Measurements from ENCODE around the gene PON2. TPM values are rescaled to one million over a fixed set of nuclear protein-coding genes. Genes with fewer than 3 reads are reported as not detected.

The PON2 gene
- total and polyA plus RNA-seq, 2 of the 13 experiments (the other 11 are each of a cell fraction or from before 2014, with no cell fraction given), result 202 to 217 TPM

DNA sequence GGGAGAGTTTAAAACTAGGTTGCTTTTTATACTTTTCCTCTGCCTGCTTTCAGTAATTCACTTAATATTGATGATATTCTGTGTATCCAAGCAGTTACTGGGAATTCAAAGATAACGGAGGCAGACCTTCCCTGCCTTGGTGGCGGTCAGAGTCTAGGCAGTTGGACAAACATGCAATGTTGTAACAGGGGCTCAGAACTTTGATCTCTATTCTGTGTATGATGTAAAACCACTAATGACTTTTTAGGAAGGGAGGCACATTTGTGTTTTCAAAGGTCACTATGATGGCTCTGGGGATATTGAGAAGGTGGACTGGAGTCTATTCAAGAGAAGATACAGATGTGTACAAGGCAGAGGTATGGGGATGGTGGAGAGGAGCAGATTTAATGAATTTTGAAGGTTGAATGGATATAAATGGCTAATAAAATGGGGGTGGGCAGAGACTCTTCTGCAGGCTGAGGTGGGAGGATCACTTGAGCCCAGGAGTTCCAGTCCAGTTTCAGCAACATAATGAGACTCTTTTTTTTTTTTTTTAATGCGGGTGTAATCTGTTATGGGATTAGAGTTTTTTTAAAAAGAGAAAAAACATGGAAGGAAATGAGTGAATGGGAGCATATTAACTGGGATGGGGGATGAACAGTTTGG is 5.7 kb upstream of the PON2 start (continued):
- TF ChIP-seq, protein P1, sequence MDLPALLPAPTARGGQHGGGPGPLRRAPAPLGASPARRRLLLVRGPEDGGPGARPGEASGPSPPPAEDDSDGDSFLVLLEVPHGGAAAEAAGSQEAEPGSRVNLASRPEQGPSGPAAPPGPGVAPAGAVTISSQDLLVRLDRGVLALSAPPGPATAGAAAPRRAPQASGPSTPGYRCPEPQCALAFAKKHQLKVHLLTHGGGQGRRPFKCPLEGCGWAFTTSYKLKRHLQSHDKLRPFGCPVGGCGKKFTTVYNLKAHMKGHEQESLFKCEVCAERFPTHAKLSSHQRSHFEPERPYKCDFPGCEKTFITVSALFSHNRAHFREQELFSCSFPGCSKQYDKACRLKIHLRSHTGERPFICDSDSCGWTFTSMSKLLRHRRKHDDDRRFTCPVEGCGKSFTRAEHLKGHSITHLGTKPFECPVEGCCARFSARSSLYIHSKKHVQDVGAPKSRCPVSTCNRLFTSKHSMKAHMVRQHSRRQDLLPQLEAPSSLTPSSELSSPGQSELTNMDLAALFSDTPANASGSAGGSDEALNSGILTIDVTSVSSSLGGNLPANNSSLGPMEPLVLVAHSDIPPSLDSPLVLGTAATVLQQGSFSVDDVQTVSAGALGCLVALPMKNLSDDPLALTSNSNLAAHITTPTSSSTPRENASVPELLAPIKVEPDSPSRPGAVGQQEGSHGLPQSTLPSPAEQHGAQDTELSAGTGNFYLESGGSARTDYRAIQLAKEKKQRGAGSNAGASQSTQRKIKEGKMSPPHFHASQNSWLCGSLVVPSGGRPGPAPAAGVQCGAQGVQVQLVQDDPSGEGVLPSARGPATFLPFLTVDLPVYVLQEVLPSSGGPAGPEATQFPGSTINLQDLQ (CRISPR knock-in tag; IDR thresholded peaks at IDR 0.05), result no peak
- peak; percentile 76; the same call in 1 of the 2 replicates for TF ChIP-seq SMAD3 (CRISPR knock-in tag; IDR thresholded peaks at IDR 0.05)
- TF ChIP-seq, protein P2, sequence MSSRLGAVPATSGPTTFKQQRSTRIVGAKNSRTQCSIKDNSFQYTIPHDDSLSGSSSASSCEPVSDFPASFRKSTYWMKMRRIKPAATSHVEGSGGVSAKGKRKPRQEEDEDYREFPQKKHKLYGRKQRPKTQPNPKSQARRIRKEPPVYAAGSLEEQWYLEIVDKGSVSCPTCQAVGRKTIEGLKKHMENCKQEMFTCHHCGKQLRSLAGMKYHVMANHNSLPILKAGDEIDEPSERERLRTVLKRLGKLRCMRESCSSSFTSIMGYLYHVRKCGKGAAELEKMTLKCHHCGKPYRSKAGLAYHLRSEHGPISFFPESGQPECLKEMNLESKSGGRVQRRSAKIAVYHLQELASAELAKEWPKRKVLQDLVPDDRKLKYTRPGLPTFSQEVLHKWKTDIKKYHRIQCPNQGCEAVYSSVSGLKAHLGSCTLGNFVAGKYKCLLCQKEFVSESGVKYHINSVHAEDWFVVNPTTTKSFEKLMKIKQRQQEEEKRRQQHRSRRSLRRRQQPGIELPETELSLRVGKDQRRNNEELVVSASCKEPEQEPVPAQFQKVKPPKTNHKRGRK (CRISPR knock-in tag; IDR thresholded peaks at IDR 0.05), result no peak
- 0 out of 2 replicates have a peak, but pooled peaks have one; percentile 45 for TF ChIP-seq NCOA1 (CRISPR knock-in tag; IDR thresholded peaks at IDR 0.05)
- TF ChIP-seq ZNF326 (CRISPR knock-in tag; IDR thresholded peaks at IDR 0.05; ENCODE audit: borderline replicate concordance), result no peak
- TF ChIP-seq, protein P3, sequence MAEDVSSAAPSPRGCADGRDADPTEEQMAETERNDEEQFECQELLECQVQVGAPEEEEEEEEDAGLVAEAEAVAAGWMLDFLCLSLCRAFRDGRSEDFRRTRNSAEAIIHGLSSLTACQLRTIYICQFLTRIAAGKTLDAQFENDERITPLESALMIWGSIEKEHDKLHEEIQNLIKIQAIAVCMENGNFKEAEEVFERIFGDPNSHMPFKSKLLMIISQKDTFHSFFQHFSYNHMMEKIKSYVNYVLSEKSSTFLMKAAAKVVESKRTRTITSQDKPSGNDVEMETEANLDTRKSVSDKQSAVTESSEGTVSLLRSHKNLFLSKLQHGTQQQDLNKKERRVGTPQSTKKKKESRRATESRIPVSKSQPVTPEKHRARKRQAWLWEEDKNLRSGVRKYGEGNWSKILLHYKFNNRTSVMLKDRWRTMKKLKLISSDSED (CRISPR knock-in tag; IDR thresholded peaks at IDR 0.05), result no peak
- peak; percentile 69 for TF ChIP-seq ESRRA (CRISPR knock-in tag; IDR thresholded peaks at IDR 0.05; ENCODE audit: low read depth)
- TF ChIP-seq ZNF616 (CRISPR knock-in tag; IDR thresholded peaks at IDR 0.05; ENCODE audit: low read depth), result no peak
- no peak for TF ChIP-seq ZNF383 (CRISPR knock-in tag; IDR thresholded peaks at IDR 0.05; ENCODE audit: borderline replicate concordance)
- TF ChIP-seq, protein P4, sequence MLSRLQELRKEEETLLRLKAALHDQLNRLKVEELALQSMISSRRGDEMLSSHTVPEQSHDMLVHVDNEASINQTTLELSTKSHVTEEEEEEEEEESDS (CRISPR knock-in tag; IDR thresholded peaks at IDR 0.05; ENCODE audit: borderline replicate concordance), result no peak
- no peak for TF ChIP-seq SIN3B (IDR thresholded peaks at IDR 0.05; ENCODE audit: low read length)
- TF ChIP-seq ZSCAN29 (CRISPR knock-in tag; conservative IDR thresholded peaks at IDR 0.05), result 0 out of 2 replicates have a peak, but pooled peaks have one; percentile 51
- TF ChIP-seq ZNF720 (CRISPR knock-in tag; IDR thresholded peaks at IDR 0.05), result no peak
- TF ChIP-seq, protein P5, sequence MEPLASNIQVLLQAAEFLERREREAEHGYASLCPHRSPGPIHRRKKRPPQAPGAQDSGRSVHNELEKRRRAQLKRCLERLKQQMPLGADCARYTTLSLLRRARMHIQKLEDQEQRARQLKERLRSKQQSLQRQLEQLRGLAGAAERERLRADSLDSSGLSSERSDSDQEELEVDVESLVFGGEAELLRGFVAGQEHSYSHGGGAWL (CRISPR knock-in tag; IDR thresholded peaks at IDR 0.05), result no peak
- TF ChIP-seq ZNF296 (CRISPR knock-in tag; conservative IDR thresholded peaks at IDR 0.05), result no peak
- no peak for TF ChIP-seq RAD51 (IDR thresholded peaks at IDR 0.05; ENCODE audit: borderline replicate concordance)
- no peak for TF ChIP-seq FIP1L1 (IDR thresholded peaks at IDR 0.05; ENCODE audit: borderline replicate concordance, insufficient read depth, low read depth, low read length)
- no peak for TF ChIP-seq ZNF747 (CRISPR knock-in tag; IDR thresholded peaks at IDR 0.05; ENCODE audit: borderline replicate concordance)
- peak; percentile 85 for TF ChIP-seq CBFB (CRISPR knock-in tag; IDR thresholded peaks at IDR 0.05)
- TF ChIP-seq, protein P6, sequence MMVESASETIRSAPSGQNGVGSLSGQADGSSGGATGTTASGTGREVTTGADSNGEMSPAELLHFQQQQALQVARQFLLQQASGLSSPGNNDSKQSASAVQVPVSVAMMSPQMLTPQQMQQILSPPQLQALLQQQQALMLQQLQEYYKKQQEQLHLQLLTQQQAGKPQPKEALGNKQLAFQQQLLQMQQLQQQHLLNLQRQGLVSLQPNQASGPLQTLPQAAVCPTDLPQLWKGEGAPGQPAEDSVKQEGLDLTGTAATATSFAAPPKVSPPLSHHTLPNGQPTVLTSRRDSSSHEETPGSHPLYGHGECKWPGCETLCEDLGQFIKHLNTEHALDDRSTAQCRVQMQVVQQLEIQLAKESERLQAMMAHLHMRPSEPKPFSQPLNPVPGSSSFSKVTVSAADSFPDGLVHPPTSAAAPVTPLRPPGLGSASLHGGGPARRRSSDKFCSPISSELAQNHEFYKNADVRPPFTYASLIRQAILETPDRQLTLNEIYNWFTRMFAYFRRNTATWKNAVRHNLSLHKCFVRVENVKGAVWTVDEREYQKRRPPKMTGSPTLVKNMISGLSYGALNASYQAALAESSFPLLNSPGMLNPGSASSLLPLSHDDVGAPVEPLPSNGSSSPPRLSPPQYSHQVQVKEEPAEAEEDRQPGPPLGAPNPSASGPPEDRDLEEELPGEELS (CRISPR knock-in tag; IDR thresholded peaks at IDR 0.05), result peak; percentile 90

Data from HepG2 (cell line).